CD8-positive, alpha-beta memory T cell (primary cell): Measurements from ENCODE around the gene CCDC83. TPM values are rescaled to one million over a fixed set of nuclear protein-coding genes. Genes with fewer than 3 reads are reported as not detected.

ENCODE experiments used
- CTCF ChIA-PET: fragments of 350-600 bp; sonication (Branson Sonifier 250); formaldehyde crosslinking; loops from one replicate; lab custom pipeline; 2021; ENCODE audit warnings: antibody characterized with exemption; lab: Charles Lee
- POLR2A ChIA-PET: fragments of 350-600 bp; sonication (Branson Sonifier 250); formaldehyde crosslinking; loops from one replicate; lab custom pipeline; 2021; ENCODE audit warnings: antibody characterized with exemption; lab: Charles Lee
- DNase-seq, 5 donors: peaks; one replicate each; pipeline versions ENCODE4 v3.0.0 to v3.0.0-alpha.2; 2020 to 2022; ENCODE audit warnings: mixed read lengths in 1 of 5
- H3K27ac ChIP-seq: one replicate; pipeline ENCODE4 v1.7.0; 2013; ENCODE audit warnings: low read depth, mild to moderate bottlenecking, low read length, moderate library complexity
- H3K27me3 ChIP-seq: 2 replicates; pipeline ENCODE4 v1.7.0; 2013; ENCODE audit warnings: low read length, mild to moderate bottlenecking; ENCODE audit not compliant: insufficient read depth, poor library complexity, severe bottlenecking
- H3K36me3 ChIP-seq: 2 replicates; pipeline ENCODE4 v1.7.0; 2013; ENCODE audit warnings: mild to moderate bottlenecking, low read length, moderate library complexity; ENCODE audit not compliant: insufficient read depth
- H3K4me1 ChIP-seq: 2 replicates; pipeline ENCODE4 v1.7.0; 2013; ENCODE audit warnings: mild to moderate bottlenecking, low read length, moderate library complexity; ENCODE audit not compliant: insufficient read depth
- H3K4me3 ChIP-seq: 2 replicates; pipeline ENCODE4 v1.7.0; 2013; ENCODE audit warnings: mild to moderate bottlenecking, low read length
- H3K9me3 ChIP-seq: 2 replicates; pipeline ENCODE4 v1.7.0; 2013; ENCODE audit warnings: mild to moderate bottlenecking, low read length
- H3K27ac Mint-ChIP-seq, 8 donors: one replicate each; pipeline ENCODE4 v1.8.0; 2020 to 2021; ENCODE audit warnings: mixed read lengths in 8 of 8, mild to moderate bottlenecking in 6 of 8, inconsistent platforms in 3 of 8, moderate library complexity in 3 of 8
- H3K27me3 Mint-ChIP-seq, 2 donors: one replicate each; pipeline ENCODE4 v1.8.0; 2020 to 2021; ENCODE audit warnings: mixed read lengths in 2 of 2, mild to moderate bottlenecking in 1 of 2, moderate library complexity in 1 of 2
- H3K36me3 Mint-ChIP-seq, 3 donors: one replicate each; pipeline ENCODE4 v1.8.0; 2020 to 2021; ENCODE audit warnings: mixed read lengths in 3 of 3, inconsistent platforms in 1 of 3, mild to moderate bottlenecking in 1 of 3
- H3K4me1 Mint-ChIP-seq, 3 donors: one replicate each; pipeline ENCODE4 v1.8.0; 2020 to 2021; ENCODE audit warnings: mixed read lengths in 3 of 3, inconsistent platforms in 1 of 3, mild to moderate bottlenecking in 1 of 3
- H3K4me3 Mint-ChIP-seq, 7 donors: one replicate each; pipeline ENCODE4 v1.8.0; 2020 to 2021; ENCODE audit warnings: mixed read lengths in 7 of 7, mild to moderate bottlenecking in 6 of 7, moderate library complexity in 4 of 7, inconsistent platforms in 2 of 7
- H3K9me3 Mint-ChIP-seq, 5 donors: one replicate each; pipeline ENCODE4 v1.8.0; 2020 to 2022; ENCODE audit warnings: mixed read lengths in 5 of 5, mild to moderate bottlenecking in 3 of 5, moderate library complexity in 2 of 5, inconsistent platforms in 1 of 5
- polyA plus RNA-seq: library from polyadenylated mRNA; unstranded; fragments of 300-500 nt; fragmentation: Illumina TruSeq; gene quantifications from one replicate; pipeline ENCODE4 v1.2.3, GENCODE V29; 2021
- total RNA-seq, 2 experiments: library from RNA; stranded (reverse); gene quantifications; one replicate each; pipeline ENCODE4 v1.2.3, GENCODE V29; 2021

The CCDC83 gene
- total and polyA plus RNA-seq, 3 experiments from 2014 or later: not detected

DNA sequence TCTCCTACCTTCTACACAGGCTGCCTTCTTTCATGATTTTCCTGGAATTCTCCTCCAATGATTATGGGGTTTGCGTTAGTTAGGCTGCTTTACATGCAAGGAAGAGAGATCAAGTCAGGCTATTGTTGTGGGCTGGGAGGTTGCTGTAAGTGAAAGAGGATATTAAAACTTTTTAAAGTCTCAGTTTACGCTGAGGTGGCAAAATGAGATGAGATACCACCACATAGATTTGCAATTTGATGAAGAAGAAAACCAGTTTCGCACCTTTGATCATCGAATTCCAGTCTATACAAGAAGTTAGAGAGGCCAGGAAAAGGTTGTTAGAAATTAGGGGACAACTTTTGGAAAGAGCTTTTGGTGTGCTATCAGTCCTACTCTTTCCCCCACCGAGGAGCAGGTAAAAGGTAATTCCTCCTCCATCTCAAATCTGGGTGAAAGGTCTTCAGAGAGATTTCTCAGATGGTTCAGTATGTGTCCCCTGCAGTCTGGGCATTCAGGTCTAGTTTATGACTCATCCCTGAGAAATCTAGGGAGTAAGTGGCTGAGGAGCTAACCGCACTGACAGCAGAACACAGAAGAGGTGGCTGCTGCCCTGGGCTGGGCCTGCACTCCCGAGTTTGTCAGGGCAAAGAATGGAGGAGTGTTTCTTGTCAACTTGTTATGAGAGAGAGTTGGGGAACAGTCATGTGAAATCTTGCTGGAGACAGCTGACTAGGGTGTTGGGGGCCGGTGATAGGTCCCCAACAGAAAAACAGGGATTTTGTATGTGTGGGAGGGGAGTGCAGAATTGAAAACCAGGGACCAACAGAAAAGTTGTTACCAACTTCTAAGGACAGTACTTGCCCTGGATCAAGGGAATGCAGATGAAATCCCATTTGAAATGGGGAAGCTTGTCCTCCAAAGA lies 34.7 kb downstream of the CCDC83 start:
- Histone ChIP-seq H3K4me1 (no peaks in the 10 kb centered on the region), H3K36me3 (no peaks in the 10 kb centered on the region), H3K4me3 (no peak overlapping the region), H3K27ac (no peak overlapping the region), H3K9me3 (no peaks in the 10 kb centered on the region), H3K27me3 (no peaks in the 10 kb centered on the region)
- H3K9me3 Mint-ChIP-seq: no peaks in the 10 kb centered on the region
- H3K4me1 Mint-ChIP-seq: no peaks in the 10 kb centered on the region
- no peak for DNase-seq
- H3K27me3 Mint-ChIP-seq: peaks cover 0 to 3% of the 10 kb centered on the region in 2 donors
- H3K4me3 Mint-ChIP-seq: no peak overlapping the region
- POLR2A ChIA-PET: no interaction called here
- CTCF ChIA-PET: no interaction called here
- peaks cover 0 to 3% (median 0%) of the 10 kb centered on the region in 3 donors for H3K36me3 Mint-ChIP-seq
- H3K27ac Mint-ChIP-seq: no peak overlapping the region

DNA sequence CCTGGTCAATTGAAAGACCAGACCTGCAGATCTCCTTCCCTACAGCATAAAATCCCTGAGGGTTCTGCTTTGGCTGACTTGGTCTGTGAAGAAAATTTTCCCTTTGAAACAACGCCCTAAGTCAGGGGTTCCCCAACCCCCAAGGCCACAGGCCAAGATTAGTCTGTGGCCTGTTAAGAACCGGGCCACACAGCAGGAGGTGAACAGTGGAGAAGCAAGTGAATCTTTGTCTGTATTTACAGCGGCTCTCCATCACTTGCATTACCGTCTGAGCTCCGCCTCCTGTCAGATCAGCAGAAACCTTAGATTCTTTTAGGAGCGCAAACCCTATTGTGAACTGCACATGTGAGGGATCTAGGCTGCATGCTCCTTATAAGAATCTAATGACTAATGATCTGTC lies 38.2 kb downstream of the CCDC83 start:
- H3K27ac Mint-ChIP-seq: no peak overlapping the region
- H3K4me1 ChIP-seq: no peaks in the 10 kb centered on the region
- no peaks in the 10 kb centered on the region for H3K9me3 Mint-ChIP-seq
- H3K9me3 ChIP-seq: no peaks in the 10 kb centered on the region
- POLR2A ChIA-PET: no interaction called here
- peaks cover 0 to 3% (median 3%) of the 10 kb centered on the region in 3 donors for H3K36me3 Mint-ChIP-seq
- no peak overlapping the region for H3K4me3 ChIP-seq
- no peak overlapping the region for H3K27ac ChIP-seq
- H3K4me3 Mint-ChIP-seq: no peak overlapping the region
- no peaks in the 10 kb centered on the region for H3K4me1 Mint-ChIP-seq
- H3K36me3 ChIP-seq: no peaks in the 10 kb centered on the region
- CTCF ChIA-PET: no interaction called here
- no peak for DNase-seq
- no peaks in the 10 kb centered on the region for H3K27me3 ChIP-seq
- peaks cover 0 to 3% of the 10 kb centered on the region in 2 donors for H3K27me3 Mint-ChIP-seq

- peaks cover 0 to 3% of the 10 kb centered on the region in 2 donors for H3K27me3 Mint-ChIP-seq
- POLR2A ChIA-PET: no interaction called here
- no peaks in the 10 kb centered on the region for H3K4me1 Mint-ChIP-seq
- no peak overlapping the region for H3K4me3 Mint-ChIP-seq
- no peak for DNase-seq
- no peak overlapping the region for H3K4me3 ChIP-seq
- H3K9me3 ChIP-seq: no peaks in the 10 kb centered on the region
- H3K27ac ChIP-seq: no peak overlapping the region
- H3K36me3 ChIP-seq: no peaks in the 10 kb centered on the region
- H3K36me3 Mint-ChIP-seq: peaks cover 0 to 3% (median 0%) of the 10 kb centered on the region in 3 donors
- no peak overlapping the region for H3K27ac Mint-ChIP-seq
- CTCF ChIA-PET: no interaction called here
- H3K27me3 ChIP-seq: no peaks in the 10 kb centered on the region
- H3K9me3 Mint-ChIP-seq: no peaks in the 10 kb centered on the region
- H3K4me1 ChIP-seq: no peaks in the 10 kb centered on the region
These were observed 41.7 kb downstream of the CCDC83 start for GRCh38 chr11:85896876-85897275.

- ChIA-PET CTCF (no interaction called here), POLR2A (no interaction called here)
- DNase-seq: no peak
- Mint-ChIP-seq H3K27me3 (peaks cover 0 to 1% of the 10 kb centered on the region in 2 donors), H3K27ac (no peak overlapping the region), H3K4me1 (no peaks in the 10 kb centered on the region), H3K4me3 (no peak overlapping the region), H3K9me3 (no peaks in the 10 kb centered on the region), H3K36me3 (peaks cover 0 to 5% (median 0%) of the 10 kb centered on the region in 3 donors)
- Histone ChIP-seq H3K9me3 (no peaks in the 10 kb centered on the region), H3K27me3 (no peaks in the 10 kb centered on the region), H3K4me1 (no peaks in the 10 kb centered on the region), H3K4me3 (no peak overlapping the region), H3K36me3 (no peaks in the 10 kb centered on the region), H3K27ac (no peak overlapping the region)
These were observed 43.3 kb downstream of the CCDC83 start for GRCh38 chr11:85898456-85898855.

DNA sequence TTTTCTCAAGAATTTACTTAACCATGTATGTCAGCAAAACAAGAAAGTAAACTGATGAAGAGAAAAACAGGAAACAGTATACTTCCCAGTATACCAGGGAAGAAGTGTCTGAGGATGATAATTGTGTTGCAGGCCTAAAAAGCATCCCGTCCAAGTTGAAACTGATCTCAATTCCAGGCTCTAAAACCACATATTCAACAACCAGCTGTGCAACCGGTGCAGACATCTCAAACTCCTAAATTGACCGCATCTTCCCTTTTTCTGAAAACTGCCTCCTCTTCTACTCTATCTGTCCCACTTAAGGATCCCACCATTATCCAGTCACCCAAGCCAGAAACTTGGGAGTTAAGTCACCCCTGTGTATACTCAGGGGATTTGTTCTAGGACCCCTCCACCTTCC lies 47.2 kb downstream of the CCDC83 start:
- ChIA-PET CTCF (no interaction called here), POLR2A (no interaction called here)
- no peaks in the 10 kb centered on the region for H3K9me3 ChIP-seq
- no peaks in the 10 kb centered on the region for H3K4me1 Mint-ChIP-seq
- no peak for DNase-seq
- peaks cover 0 to 4% (median 0%) of the 10 kb centered on the region in 3 donors for H3K36me3 Mint-ChIP-seq
- H3K27ac Mint-ChIP-seq: no peak overlapping the region
- no peak overlapping the region for H3K4me3 Mint-ChIP-seq
- H3K27me3 ChIP-seq: no peaks in the 10 kb centered on the region
- no peak overlapping the region for H3K4me3 ChIP-seq
- peaks cover 0 to 3% of the 10 kb centered on the region in 2 donors for H3K27me3 Mint-ChIP-seq
- no peak overlapping the region for H3K27ac ChIP-seq
- H3K9me3 Mint-ChIP-seq: no peaks in the 10 kb centered on the region
- H3K36me3 ChIP-seq: no peaks in the 10 kb centered on the region
- H3K4me1 ChIP-seq: no peaks in the 10 kb centered on the region

- no peaks in the 10 kb centered on the region for H3K9me3 ChIP-seq
- no peaks in the 10 kb centered on the region for H3K4me1 ChIP-seq
- H3K27ac ChIP-seq: no peak overlapping the region
- H3K27me3 ChIP-seq: no peaks in the 10 kb centered on the region
- Mint-ChIP-seq H3K9me3 (no peaks in the 10 kb centered on the region), H3K4me3 (no peak overlapping the region), H3K4me1 (no peaks in the 10 kb centered on the region), H3K27ac (peak overlapping the region in 1 of 8 donors; percentile 31), H3K36me3 (peaks cover 0 to 4% (median 0%) of the 10 kb centered on the region in 3 donors), H3K27me3 (peaks cover 0 to 3% of the 10 kb centered on the region in 2 donors)
- no peaks in the 10 kb centered on the region for H3K36me3 ChIP-seq
- DNase-seq: no peak
- no peak overlapping the region for H3K4me3 ChIP-seq
- POLR2A ChIA-PET: no interaction called here
- CTCF ChIA-PET: no interaction called here
These were observed 48.2 kb downstream of the CCDC83 start for GRCh38 chr11:85903406-85903805.

- POLR2A ChIA-PET: no interaction called here
- peak overlapping the region in 1 of 8 donors; percentile 31 for H3K27ac Mint-ChIP-seq
- peaks cover 0 to 4% (median 0%) of the 10 kb centered on the region in 3 donors for H3K36me3 Mint-ChIP-seq
- H3K4me3 Mint-ChIP-seq: no peak overlapping the region
- Histone ChIP-seq H3K27me3 (no peaks in the 10 kb centered on the region), H3K36me3 (no peaks in the 10 kb centered on the region), H3K27ac (no peak overlapping the region), H3K4me3 (no peak overlapping the region), H3K4me1 (no peaks in the 10 kb centered on the region), H3K9me3 (no peaks in the 10 kb centered on the region)
- H3K27me3 Mint-ChIP-seq: peaks cover 0 to 3% of the 10 kb centered on the region in 2 donors
- H3K4me1 Mint-ChIP-seq: no peaks in the 10 kb centered on the region
- H3K9me3 Mint-ChIP-seq: no peaks in the 10 kb centered on the region
- no peak for DNase-seq
- CTCF ChIA-PET: no interaction called here
These were observed 48.6 kb downstream of the CCDC83 start for GRCh38 chr11:85903811-85904210.

GRCh38 chr11:85912414-85912813 lies 57.2 kb downstream of the CCDC83 start:
- CTCF ChIA-PET: no interaction called here
- Mint-ChIP-seq H3K27ac (no peak overlapping the region), H3K9me3 (peaks cover 0 to 4% (median 0%) of the 10 kb centered on the region in 5 donors), H3K4me3 (no peak overlapping the region), H3K36me3 (peaks cover 0 to 4% (median 0%) of the 10 kb centered on the region in 3 donors), H3K4me1 (no peaks in the 10 kb centered on the region), H3K27me3 (peaks cover 0 to 7% of the 10 kb centered on the region in 2 donors)
- Histone ChIP-seq H3K4me1 (no peaks in the 10 kb centered on the region), H3K4me3 (no peak overlapping the region), H3K9me3 (no peaks in the 10 kb centered on the region), H3K27ac (no peak overlapping the region), H3K36me3 (no peaks in the 10 kb centered on the region), H3K27me3 (no peaks in the 10 kb centered on the region)
- POLR2A ChIA-PET: no interaction called here
- DNase-seq: no peak
